Activated CD8-positive, alpha-beta memory T cell treated with anti-CD3 and anti-CD28 coated beads, Interleukin-2, amount 50 U/mL, for 4 hours (primary cell): ENCODE measurements around the gene KDM1B.
"Not testable (repeated sequence)": the region's sequence is repeated elsewhere in the genome, so short reads cannot be mapped to it uniquely, and the experiment has no call there.

Experiments used
- DNase-seq: peaks from one replicate; pipeline ENCODE4 v3.0.0-alpha.2; 2020

The KDM1B gene

GRCh38 chr6:18203786-18204185 is 48.6 kb downstream of the KDM1B start:
- no peak for DNase-seq

- DNase-seq: no peak
These were observed 49.5 kb downstream of the KDM1B start for GRCh38 chr6:18204691-18205090.

GRCh38 chr6:18206591-18206990 is 51.4 kb downstream of the KDM1B start:
- no peak for DNase-seq

- no peak for DNase-seq
These were observed 52.2 kb downstream of the KDM1B start for GRCh38 chr6:18207438-18207837.

- DNase-seq: no peak
These were observed 52.7 kb downstream of the KDM1B start for GRCh38 chr6:18207949-18208348.

GRCh38 chr6:18208778-18209177 is 53.6 kb downstream of the KDM1B start:
- not testable (repeated sequence) for DNase-seq

- DNase-seq: no peak
These were observed 54.4 kb downstream of the KDM1B start for GRCh38 chr6:18209539-18210197.

- no peak for DNase-seq
These were observed 55.5 kb downstream of the KDM1B start for GRCh38 chr6:18210707-18211106.

- DNase-seq: no peak
These were observed 56.1 kb downstream of the KDM1B start for GRCh38 chr6:18211338-18211737.

- DNase-seq: no peak
These were observed 57.0 kb downstream of the KDM1B start for GRCh38 chr6:18212231-18212630.

- no peak for DNase-seq
These were observed 58.2 kb downstream of the KDM1B start for GRCh38 chr6:18213439-18213838.

GRCh38 chr6:18214003-18214402 is 58.8 kb downstream of the KDM1B start:
- DNase-seq: no peak

- DNase-seq: no peak
These were observed 60.2 kb downstream of the KDM1B start for GRCh38 chr6:18215436-18215835.

- DNase-seq: no peak
These were observed 61.2 kb downstream of the KDM1B start for GRCh38 chr6:18216411-18216810.

- no peak for DNase-seq
These were observed 63.0 kb downstream of the KDM1B start for GRCh38 chr6:18218233-18218632.

- DNase-seq: no peak
These were observed 64.4 kb downstream of the KDM1B start for GRCh38 chr6:18219591-18219990.

GRCh38 chr6:18221288-18221615 is 66.0 kb downstream of the KDM1B start:
- DNase-seq: no peak

- DNase-seq: not testable (repeated sequence)
These were observed 71.4 kb downstream of the KDM1B start for GRCh38 chr6:18226451-18227105.

- not testable (repeated sequence) for DNase-seq
These were observed 71.9 kb downstream of the KDM1B start for GRCh38 chr6:18227166-18227565.

- not testable (repeated sequence) for DNase-seq
These were observed 73.4 kb downstream of the KDM1B start for GRCh38 chr6:18228590-18228989.

GRCh38 chr6:18231856-18232255 is 76.6 kb downstream of the KDM1B start:
- DNase-seq: not testable (repeated sequence)

- not testable (repeated sequence) for DNase-seq
These were observed 78.5 kb downstream of the KDM1B start for GRCh38 chr6:18233770-18234169.

GRCh38 chr6:18234564-18234963 is 79.3 kb downstream of the KDM1B start:
- DNase-seq: no peak

GRCh38 chr6:18235524-18235923 is 80.3 kb downstream of the KDM1B start:
- DNase-seq: no peak

GRCh38 chr6:18237167-18237566 is 81.9 kb downstream of the KDM1B start:
- no peak for DNase-seq
